ENCODE measurements around the gene CSHL1.
"Not testable (repeated sequence)": the region's sequence is repeated elsewhere in the genome, so short reads cannot be mapped to it uniquely, and the experiment has no call there.

The CSHL1 gene

GRCh38 chr17:63939884-63940283, 28.8 kb upstream of the CSHL1 start:
- no peak for DNase-seq

- DNase-seq: no peak
Measured at GRCh38 chr17:63939401-63939800, 28.3 kb upstream of the CSHL1 start.

- no peak for DNase-seq
Measured at GRCh38 chr17:63937920-63938319, 26.9 kb upstream of the CSHL1 start.

- no peak for DNase-seq
Measured at GRCh38 chr17:63937319-63937718, 26.3 kb upstream of the CSHL1 start.

GRCh38 chr17:63934183-63935112, 23.4 kb upstream of the CSHL1 start:
- DNase-seq: peak; percentile 12 to 45 (median 24)

GRCh38 chr17:63933598-63933997, 22.5 kb upstream of the CSHL1 start:
- no peak for DNase-seq

GRCh38 chr17:63932721-63933120, 21.7 kb upstream of the CSHL1 start:
- no peak for DNase-seq

GRCh38 chr17:63931981-63932561, 21.0 kb upstream of the CSHL1 start, which contains the start of gene CD79B:
CD79B (minus strand) TSS chr17:63932331; CDS start chr17:63932261, 70 bp downstream.
- peak; percentile 30 to 69 (median 62) for DNase-seq

- peak; percentile 65 to 84 (median 80) for DNase-seq
Measured at GRCh38 chr17:63930951-63931575, 20.0 kb upstream of the CSHL1 start.

GRCh38 chr17:63929860-63930766, 19.1 kb upstream of the CSHL1 start:
- no peak for DNase-seq

- DNase-seq: no peak
Measured at GRCh38 chr17:63928966-63929695, 18.1 kb upstream of the CSHL1 start.

GRCh38 chr17:63928172-63928666, 17.2 kb upstream of the CSHL1 start:
- DNase-seq: no peak

- no peak for DNase-seq
Measured at GRCh38 chr17:63927464-63928171, 16.6 kb upstream of the CSHL1 start.

- DNase-seq: no peak
Measured at GRCh38 chr17:63926164-63926563, 15.1 kb upstream of the CSHL1 start.

- DNase-seq: no peak
Measured at GRCh38 chr17:63925615-63926014, 14.6 kb upstream of the CSHL1 start.

- peak in 1 of 4 experiments; percentile 15 for DNase-seq
Measured at GRCh38 chr17:63922402-63922801, 11.3 kb upstream of the CSHL1 start.

GRCh38 chr17:63920779-63921178, 9.7 kb upstream of the CSHL1 start:
- not testable (repeated sequence) for DNase-seq

- not testable (repeated sequence) for DNase-seq
Measured at GRCh38 chr17:63920050-63920449, 9.0 kb upstream of the CSHL1 start.

GRCh38 chr17:63919311-63919723, 8.3 kb upstream of the CSHL1 start:
- peak; percentile 72 to 81 (median 78) for DNase-seq

GRCh38 chr17:63918789-63919305, 7.8 kb upstream of the CSHL1 start, which contains the start of gene GH1:
GH1 (minus strand) TSS chr17:63918839; CDS start chr17:63918776, 63 bp downstream.
- DNase-seq: not testable (repeated sequence)

Data from suppressor macrophage (primary cell).